Suprapubic skin (tissue), 3 donors: ENCODE data around the gene RCN1.

Experiments used
- CTCF ChIP-seq, 2 donors: fragments of 200-600 bp in 1 of 2; fragments of 450-650 bp in 1 of 2; sonication (generic) in 1 of 2; IDR thresholded peaks; one replicate each; pipeline ENCODE4 v1.5.1; 2016 to 2019; ENCODE audit warnings: antibody characterized with exemption in 2 of 2, mild to moderate bottlenecking in 1 of 2, moderate library complexity in 1 of 2
- POLR2AphosphoS5 ChIP-seq, 3 donors: sonication (generic); formaldehyde crosslinking; IDR thresholded peaks; one replicate each; pipeline ENCODE4 v1.6.1; 2017; ENCODE audit warnings: antibody characterized with exemption in 3 of 3

GRCh38 chr11:32145282-32145681, 54.4 kb downstream of the RCN1 start:
- no peak for TF ChIP-seq CTCF (IDR thresholded peaks at IDR 0.05)
- no peak for TF ChIP-seq POLR2AphosphoS5 (IDR thresholded peaks at IDR 0.05)
